GM18867 (cell line): ENCODE measurements around the gene CENPP.

Experiments
- ATAC-seq: cut with Tn5 transposase; IDR thresholded peaks from one replicate; pipeline ENCODE4 v1.9.1; 2021; ENCODE audit warnings: mild to moderate bottlenecking, moderate library complexity; ENCODE audit not compliant: unreplicated experiment

Gene CENPP

GRCh38 chr9:92325269-92325990 lies at the start of gene CENPP, which contains the start of gene NOL8:
Gene CENPP (plus strand): TSS chr9:92325953.
Gene NOL8 (minus strand): TSS chr9:92325350. CDS start chr9:92324161, 1,189 bp downstream.
- ATAC-seq: peak; percentile 95

- ATAC-seq: no peak
Observed at GRCh38 chr9:92276331-92277032, 49.3 kb upstream of the CENPP start.

- ATAC-seq: no peak
Observed at GRCh38 chr9:92278110-92278509, 47.6 kb upstream of the CENPP start.

- no peak for ATAC-seq
Observed at GRCh38 chr9:92279302-92279701, 46.5 kb upstream of the CENPP start.

- no peak for ATAC-seq
Observed at GRCh38 chr9:92289708-92290390, 35.9 kb upstream of the CENPP start.

- no peak for ATAC-seq
Observed at GRCh38 chr9:92290785-92291429, 34.8 kb upstream of the CENPP start.

GRCh38 chr9:92291577-92291976 lies 34.2 kb upstream of the CENPP start:
- ATAC-seq: no peak

GRCh38 chr9:92292338-92293074 lies 33.2 kb upstream of the CENPP start:
- ATAC-seq: no peak

- no peak for ATAC-seq
Observed at GRCh38 chr9:92293075-92293354, 32.7 kb upstream of the CENPP start.

- peak; percentile 97 for ATAC-seq
Observed at GRCh38 chr9:92293452-92294296, 32.1 kb upstream of the CENPP start, which contains the start of gene IARS1. Gene IARS1 (minus strand): TSS chr9:92293697. CDS start chr9:92289419, 4,278 bp downstream.

GRCh38 chr9:92294297-92294676 lies 31.5 kb upstream of the CENPP start:
- ATAC-seq: no peak

GRCh38 chr9:92295240-92295790 lies 30.4 kb upstream of the CENPP start:
- ATAC-seq: no peak

GRCh38 chr9:92295827-92296258 lies 29.9 kb upstream of the CENPP start:
- ATAC-seq: no peak

- no peak for ATAC-seq
Observed at GRCh38 chr9:92297611-92298010, 28.1 kb upstream of the CENPP start.

GRCh38 chr9:92298036-92298435 lies 27.7 kb upstream of the CENPP start:
- no peak for ATAC-seq

- ATAC-seq: no peak
Observed at GRCh38 chr9:92299116-92299515, 26.6 kb upstream of the CENPP start.

GRCh38 chr9:92300936-92301335 lies 24.8 kb upstream of the CENPP start:
- ATAC-seq: no peak

- no peak for ATAC-seq
Observed at GRCh38 chr9:92308893-92309292, 16.9 kb upstream of the CENPP start.

- no peak for ATAC-seq
Observed at GRCh38 chr9:92310562-92310961, 15.2 kb upstream of the CENPP start.
